H1 (cell line): ENCODE measurements around the gene OTUB1. TPM values are rescaled to one million over a fixed set of nuclear protein-coding genes. Genes with fewer than 3 reads are reported as not detected.

Experiments
- CHD7 ChIP-seq: fragments of 300-600 bp; sonication (generic); IDR thresholded peaks from 2 replicates; pipeline ENCODE4 v1.7.1; 2012; ENCODE audit warnings: low read length, moderate library complexity, mild to moderate bottlenecking, inconsistent platforms; ENCODE audit not compliant: insufficient replicate concordance
- CTCF ChIP-seq, 3 experiments: IDR thresholded peaks; 1 replicate in 2 of 3; 2 replicates in 1 of 3; pipeline versions ENCODE4 v1.5.1 to v1.6.1; 2011; ENCODE audit warnings: low read length in 3 of 3, mild to moderate bottlenecking in 3 of 3, inconsistent platforms in 2 of 3, low read depth in 1 of 3, moderate library complexity in 1 of 3; ENCODE audit not compliant: insufficient read depth in 1 of 3; ENCODE audit errors: control extremely low read depth in 1 of 3
- HDAC6 ChIP-seq: IDR thresholded peaks from one replicate; pipeline ENCODE4 v1.7.1; 2012; ENCODE audit warnings: low read depth, mild to moderate bottlenecking, inconsistent platforms, low read length, moderate library complexity
- SP2 ChIP-seq: IDR thresholded peaks from 2 replicates; pipeline ENCODE4 v1.6.1; 2012; ENCODE audit warnings: mild to moderate bottlenecking, low read length, inconsistent platforms
- SP4 ChIP-seq: IDR thresholded peaks from 2 replicates; pipeline ENCODE4 v1.6.1; 2012; ENCODE audit warnings: low read length, inconsistent platforms
- TBP ChIP-seq: IDR thresholded peaks from 2 replicates; pipeline ENCODE4 v1.6.1; 2011; ENCODE audit warnings: low read depth, low read length, improper control_type of control experiment
- polyA plus RNA-seq, 7 experiments: library from polyadenylated mRNA; depleted of rRNA in 3 of 7; stranded (reverse) in 5 of 7; unstranded in 2 of 7; fragments of >200 nt in 5 of 7; fragments of 200-250 nt in 2 of 7; gene quantifications; 1 replicate in 5 of 7; 2 replicates in 1 of 7; 4 replicates in 1 of 7; pipeline versions ENCODE4 v1.2.1 to v1.2.3, GENCODE V29; 2011 to 2013; ENCODE audit warnings: missing spikeins in 2 of 7, mixed read lengths in 2 of 7
- total RNA-seq: library from RNA; stranded (reverse); fragmentation: NEBNext Ultra II Directional; extraction: Animal tissue kit (Norgen Biotek cat#: 25700); gene quantifications from 2 replicates; pipeline ENCODE4 v1.2.1, GENCODE V29; 2021

OTUB1 gene
- total and polyA plus RNA-seq, 2 of the 8 experiments (the other 6 are each of a cell fraction or from before 2014, with no cell fraction given) = 110 to 274 TPM

DNA sequence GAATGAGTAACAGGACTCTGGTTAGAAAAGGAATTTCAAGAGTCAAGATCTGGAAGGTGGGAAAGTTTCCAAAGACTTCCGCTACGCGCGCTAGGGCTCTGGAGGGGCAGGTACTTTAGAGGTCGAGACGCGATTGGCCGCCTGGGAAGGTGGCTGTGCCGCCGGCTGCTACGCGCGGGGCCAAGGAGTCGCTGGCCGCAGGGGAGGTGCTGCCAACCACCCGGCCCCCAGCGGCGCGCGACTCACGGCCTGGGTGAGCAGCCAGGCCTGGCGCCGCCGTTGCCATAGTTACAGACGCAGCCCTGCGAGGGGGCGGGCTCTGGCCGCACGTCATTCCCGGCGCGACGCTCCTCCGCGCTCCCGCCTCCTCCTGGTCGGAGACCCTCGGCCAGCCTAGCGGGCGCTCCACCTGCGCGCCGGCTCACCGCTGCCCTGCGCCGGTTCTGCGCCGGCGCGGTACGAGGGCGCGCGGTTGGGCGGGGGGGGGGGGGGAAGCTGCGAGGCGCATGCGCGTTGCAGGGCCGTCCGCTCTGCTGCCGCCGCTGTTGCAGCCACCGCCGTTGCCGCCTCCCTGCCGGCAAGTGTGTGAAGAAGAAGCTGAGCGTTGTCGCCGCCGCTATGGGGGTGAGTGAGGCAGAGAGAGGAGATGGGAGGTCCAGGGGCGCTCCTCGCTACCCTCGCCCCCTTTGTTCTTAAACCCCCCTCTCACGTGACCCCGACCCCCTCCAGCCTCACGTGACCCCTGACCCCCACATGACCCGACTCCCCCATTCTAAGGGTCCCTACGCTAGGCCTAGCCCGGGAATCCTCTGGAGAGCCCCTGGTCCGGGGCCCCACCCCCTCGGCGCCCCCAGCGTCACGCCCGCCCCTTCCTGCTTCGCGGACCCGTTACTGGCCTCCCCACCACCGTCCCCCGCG is 47.5 kb upstream of the OTUB1 start, which contains the start of gene NAA40 (continued):
- TF ChIP-seq CHD7 = no peak
- TF ChIP-seq SP2 = no peak
- TF ChIP-seq SP4 = peak; percentile 92; the same call in 1 of the 2 replicates
- peak; percentile 56; the same call in 1 of the 2 replicates for TF ChIP-seq TBP
- TF ChIP-seq CTCF (IDR thresholded peaks at IDR 0.05; ENCODE audit: control extremely low read depth in 1 of 3, insufficient read depth in 1 of 3, low read depth in 1 of 3, low read length in 3 of 3) = peak in 1 of 3 experiments; percentile 0; a peak in 1 of 4 replicates
- TF ChIP-seq HDAC6 = no peak
